Heart left ventricle (tissue), 16 donors: Measurements from ENCODE around the gene EPHA7. TPM values are rescaled to one million over a fixed set of nuclear protein-coding genes. Genes with fewer than 3 reads are reported as not detected.

Source experiments
- ATAC-seq, 4 donors: fragments of 200-7000 bp; cut with Tn5 transposase; one replicate each; pipeline ENCODE4 v1.9.1; 2020 to 2022; ENCODE audit warnings: moderate library complexity in 4 of 4, mild to moderate bottlenecking in 3 of 4, moderate number of reproducible peaks in 1 of 4
- DNase-seq, 5 donors: peaks; one replicate each; pipeline ENCODE4 v3.0.0-alpha.2; 2020
- H3K27ac ChIP-seq, 12 donors: fragments of 200-600 bp; sonication (generic) in 4 of 12; one replicate each; pipeline versions ENCODE4 v1.5.0 to v1.8.0; 2016 to 2022; ENCODE audit warnings: mild to moderate bottlenecking in 2 of 12
- H3K27me3 ChIP-seq, 9 donors: fragments of 200-600 bp; sonication (generic) in 2 of 9; one replicate each; pipeline versions ENCODE4 v1.5.1 to v1.8.0; 2016 to 2022; ENCODE audit warnings: mild to moderate bottlenecking in 3 of 9
- H3K36me3 ChIP-seq, 9 donors: fragments of 200-600 bp; sonication (generic) in 2 of 9; one replicate each; pipeline versions ENCODE4 v1.5.0 to v1.8.0; 2018 to 2022; ENCODE audit warnings: mild to moderate bottlenecking in 2 of 9
- H3K4me1 ChIP-seq, 12 donors: fragments of 200-600 bp; sonication (generic) in 4 of 12; one replicate each; pipeline versions ENCODE4 v1.5.0 to v1.8.0; 2016 to 2022; ENCODE audit warnings: mild to moderate bottlenecking in 3 of 12
- H3K4me3 ChIP-seq, 12 donors: fragments of 200-600 bp; sonication (generic) in 4 of 12; one replicate each; pipeline versions ENCODE4 v1.5.0 to v1.8.0; 2017 to 2022; ENCODE audit warnings: mild to moderate bottlenecking in 9 of 12, moderate library complexity in 4 of 12
- H3K9me3 ChIP-seq, 12 donors: fragments of 200-600 bp; sonication (generic) in 4 of 12; one replicate each; pipeline versions ENCODE4 v1.5.0 to v1.8.0; 2016 to 2022; ENCODE audit warnings: mild to moderate bottlenecking in 1 of 12
- POLR2A ChIP-seq, 2 donors: fragments of 450-650 bp; IDR thresholded peaks; one replicate each; pipeline ENCODE4 v1.6.1; 2017; ENCODE audit warnings: antibody characterized with exemption in 2 of 2, mild to moderate bottlenecking in 2 of 2, moderate library complexity in 2 of 2
- WGBS, 4 donors: extraction: QIAGEN DNeasy Blood & Tissue Kit in 2 of 4; methylation state at CpG; one replicate each; pipeline versions ENCODE4 v1.1.5 to v1.1.7; 2013 to 2018; 5-methylcytosine and 5-hydroxymethylcytosine counted together
- intact Hi-C, 10 donors: fragments of 100-400 bp; cut with DNase I; formaldehyde crosslinking; loops; one replicate each; pipeline versions ENCODE4 v1.11.1 to v1.14.2; 2022
- polyA plus RNA-seq, 2 donors: library from polyadenylated mRNA; stranded (reverse); fragments of 200-250 nt; gene quantifications; one replicate each; pipeline ENCODE4 v1.2.3, GENCODE V29; 2013
- total RNA-seq, 9 donors: library from RNA; depleted of rRNA in 2 of 9; stranded (reverse); fragments of >200 nt in 2 of 9; fragmentation: NEBNext Ultra II Directional in 3 of 9; extraction: Animal tissue kit (Norgen Biotek cat#: 25700) in 3 of 9; gene quantifications; one replicate each; pipeline versions ENCODE4 v1.1.0 to v1.2.4, GENCODE V29; 2016 to 2023
- TF ChIP-seq, protein P1 (sequence below), 12 donors: fragments of 200-600 bp; sonication (generic) in 4 of 12; IDR thresholded peaks; one replicate each; pipeline versions ENCODE4 v1.5.0 to v1.8.0; 2018 to 2022; ENCODE audit warnings: antibody characterized with exemption in 12 of 12, mild to moderate bottlenecking in 5 of 12
- donor health status: ischemic (EF 13 %, LVEDD 7.1; RV severe dilation, severe dysfunction).
- donor health status: healthy with polysubstance abuse.
- donor health status: DM: no; HTN: yes; CAD: no.
- donor health status: DM: no; HTN: no; CAD: no.
- donor health status: ischemic (EF 25% LVEDD 6.9; RV normal size, moderate dysfunction).
- donor health status: ischemic (EF 25% LVEDD 5.7; RV mildly dilated, moderate dysfunction).
- donor health status: healthy.
- donor health status: DM: yes; HTN: yes; CAD: no.
- donor health status: ischemic (EF 35%, LVEDD 5.7; RV mildly dilated, moderate dysfunction).
- donor health status: nonischemic (EF 11% LVEDD 7.7; RV severe dilation, severe dysfunction).
- donor health status: DM: yes; HTN: yes; CAD: no.
- donor health status: PGD.
- donor health status: ischemic (EF 29% LVEDD 5.4; RV normal size, mild dysfunction).
- donor health status: nonischemic (EF 23%, LVEDD 6.1; RV moderate dilation, normal function).

The EPHA7 gene
- total and polyA plus RNA-seq, 11 donors = 1.3 to 12.1 (median 3.0) TPM

DNA sequence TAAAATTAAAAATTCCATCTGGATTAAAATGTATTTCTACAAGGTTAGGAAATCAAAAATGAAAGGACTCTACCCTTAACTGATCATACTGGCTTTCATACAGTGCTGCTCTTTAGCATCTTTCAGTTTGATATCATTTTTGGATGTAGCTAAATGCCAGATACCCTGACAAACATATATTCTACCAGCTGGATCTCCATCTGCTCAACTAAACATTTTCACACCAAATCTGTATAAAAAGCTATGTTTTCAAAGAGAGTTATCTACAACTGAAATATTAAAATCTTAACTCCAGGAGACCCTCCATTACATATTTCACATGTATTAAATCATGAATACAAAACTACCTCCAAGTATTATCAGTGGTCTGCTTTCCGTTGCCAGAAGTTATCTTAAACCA, 95.7 kb downstream of the EPHA7 start:
- 84 to 96% (median 88%) methylated on average over 1 of the region's 1 CpG for WGBS, 4 donors
- no peaks in the 10 kb centered on the region for H3K36me3 ChIP-seq
- no peaks in the 10 kb centered on the region for H3K9me3 ChIP-seq
- intact Hi-C loops = no loop called here
- H3K4me3 ChIP-seq = no peak overlapping the region
- no peak overlapping the region for H3K27ac ChIP-seq
- H3K27me3 ChIP-seq = no peaks in the 10 kb centered on the region
- ATAC-seq = no peak
- no peak for DNase-seq
- TF ChIP-seq, protein P1, sequence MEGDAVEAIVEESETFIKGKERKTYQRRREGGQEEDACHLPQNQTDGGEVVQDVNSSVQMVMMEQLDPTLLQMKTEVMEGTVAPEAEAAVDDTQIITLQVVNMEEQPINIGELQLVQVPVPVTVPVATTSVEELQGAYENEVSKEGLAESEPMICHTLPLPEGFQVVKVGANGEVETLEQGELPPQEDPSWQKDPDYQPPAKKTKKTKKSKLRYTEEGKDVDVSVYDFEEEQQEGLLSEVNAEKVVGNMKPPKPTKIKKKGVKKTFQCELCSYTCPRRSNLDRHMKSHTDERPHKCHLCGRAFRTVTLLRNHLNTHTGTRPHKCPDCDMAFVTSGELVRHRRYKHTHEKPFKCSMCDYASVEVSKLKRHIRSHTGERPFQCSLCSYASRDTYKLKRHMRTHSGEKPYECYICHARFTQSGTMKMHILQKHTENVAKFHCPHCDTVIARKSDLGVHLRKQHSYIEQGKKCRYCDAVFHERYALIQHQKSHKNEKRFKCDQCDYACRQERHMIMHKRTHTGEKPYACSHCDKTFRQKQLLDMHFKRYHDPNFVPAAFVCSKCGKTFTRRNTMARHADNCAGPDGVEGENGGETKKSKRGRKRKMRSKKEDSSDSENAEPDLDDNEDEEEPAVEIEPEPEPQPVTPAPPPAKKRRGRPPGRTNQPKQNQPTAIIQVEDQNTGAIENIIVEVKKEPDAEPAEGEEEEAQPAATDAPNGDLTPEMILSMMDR (IDR thresholded peaks at IDR 0.05) = no peak
- TF ChIP-seq POLR2A (IDR thresholded peaks at IDR 0.05) = no peak
- H3K4me1 ChIP-seq = no peaks in the 10 kb centered on the region

DNA sequence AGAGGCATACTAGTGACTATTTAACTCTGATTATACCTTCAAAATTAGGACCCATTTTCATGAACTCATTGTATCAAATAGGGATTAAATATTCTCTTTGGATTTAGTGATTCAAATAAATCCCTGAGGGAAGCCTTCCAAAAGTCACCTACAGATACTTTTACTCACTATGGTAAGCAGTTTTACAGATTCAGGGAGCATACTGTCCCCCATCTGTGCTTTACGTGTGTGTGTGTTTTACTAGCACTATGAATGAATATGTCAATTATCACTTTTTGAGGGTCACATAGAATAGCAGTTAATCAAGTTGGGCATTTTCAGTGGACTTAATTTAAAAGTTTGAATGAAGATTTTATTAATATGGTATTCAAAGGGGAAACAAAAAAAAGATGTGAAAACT, 96.7 kb downstream of the EPHA7 start:
- no peak for ATAC-seq
- H3K36me3 ChIP-seq = no peaks in the 10 kb centered on the region
- no peak overlapping the region for H3K27ac ChIP-seq
- WGBS, 4 donors = 82 to 98% (median 93%) methylated on average over 1 of the region's 1 CpG
- no peak overlapping the region for H3K4me3 ChIP-seq
- no peaks in the 10 kb centered on the region for H3K4me1 ChIP-seq
- TF ChIP-seq, protein P1 (IDR thresholded peaks at IDR 0.05) = no peak
- no peak for TF ChIP-seq POLR2A (IDR thresholded peaks at IDR 0.05)
- DNase-seq = no peak
- intact Hi-C loops = no loop called here
- no peaks in the 10 kb centered on the region for H3K9me3 ChIP-seq
- no peaks in the 10 kb centered on the region for H3K27me3 ChIP-seq

DNA sequence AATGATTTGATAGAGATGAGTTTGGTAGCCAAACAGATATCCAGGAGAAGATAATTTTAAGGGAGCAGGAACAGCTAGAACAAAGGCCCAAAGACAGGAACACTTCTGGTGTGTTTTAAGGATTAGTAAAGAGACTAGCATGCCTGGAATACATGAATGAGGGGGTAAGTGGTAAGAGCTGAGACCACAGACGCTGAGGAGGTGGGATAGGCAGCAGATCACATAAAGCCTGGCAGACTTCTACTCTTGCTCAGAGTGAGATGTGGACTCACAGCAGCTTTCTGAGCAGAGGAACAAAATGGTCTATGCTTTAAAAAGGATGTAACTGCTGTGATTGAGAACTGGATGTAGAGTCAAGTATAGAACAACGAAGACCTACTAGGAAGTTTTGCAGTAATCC, 100.1 kb downstream of the EPHA7 start:
- no peak for DNase-seq
- ATAC-seq = no peak
- no peak overlapping the region for H3K27ac ChIP-seq
- H3K36me3 ChIP-seq = no peaks in the 10 kb centered on the region
- H3K9me3 ChIP-seq = no peaks in the 10 kb centered on the region
- WGBS, 4 donors = 68 to 75% (median 72%) methylated on average over 2 of the region's 2 CpGs
- intact Hi-C loops = no loop called here
- no peaks in the 10 kb centered on the region for H3K27me3 ChIP-seq
- no peak overlapping the region for H3K4me3 ChIP-seq
- H3K4me1 ChIP-seq = no peaks in the 10 kb centered on the region
- TF ChIP-seq, protein P1 (IDR thresholded peaks at IDR 0.05) = no peak
- no peak for TF ChIP-seq POLR2A (IDR thresholded peaks at IDR 0.05)

DNA sequence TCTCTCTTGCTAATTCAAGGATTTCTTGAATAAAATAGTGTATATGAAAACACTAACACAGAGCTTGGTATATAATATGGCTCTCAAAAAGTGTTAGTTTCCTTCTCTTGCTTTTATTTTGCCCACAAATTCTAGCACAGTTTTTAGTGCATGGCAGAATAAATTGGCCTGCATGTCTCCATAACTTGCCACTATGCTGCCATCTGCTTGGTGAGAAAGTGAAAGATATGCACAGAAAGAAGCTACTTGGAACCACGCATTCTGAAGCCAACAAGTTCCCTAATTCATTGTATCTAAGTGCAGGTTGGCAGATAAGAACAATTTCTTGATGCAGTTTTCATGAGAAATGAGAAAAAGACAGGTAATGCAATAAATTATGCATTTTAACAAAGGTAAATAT, 101.2 kb downstream of the EPHA7 start:
- H3K4me3 ChIP-seq = no peak overlapping the region
- ATAC-seq (no peak), DNase-seq (no peak)
- intact Hi-C loops = no loop called here
- H3K9me3 ChIP-seq = no peaks in the 10 kb centered on the region
- H3K4me1 ChIP-seq = no peaks in the 10 kb centered on the region
- H3K27ac ChIP-seq = no peak overlapping the region
- H3K27me3 ChIP-seq = no peaks in the 10 kb centered on the region
- WGBS, 4 donors = 86 to 96% (median 91%) methylated on average over 1 of the region's 1 CpG
- TF ChIP-seq, protein P1 (IDR thresholded peaks at IDR 0.05) = no peak
- no peak for TF ChIP-seq POLR2A (IDR thresholded peaks at IDR 0.05)
- no peaks in the 10 kb centered on the region for H3K36me3 ChIP-seq
